WTC11 (cell line): ENCODE results near the gene IZUMO4. TPM values are rescaled to one million over a fixed set of nuclear protein-coding genes. Genes with fewer than 3 reads are reported as not detected.

Experiments used
- ATAC-seq: fragments of 200-7000 bp; cut with Tn5 transposase; 2 replicates; pipeline ENCODE4 v1.10.0; 2021; ENCODE audit warnings: mild to moderate bottlenecking, moderate library complexity
- CTCF ChIA-PET: fragments of 300-600 bp; sonication (Branson Sonifier 250); formaldehyde crosslinking; loops from one replicate; lab custom pipeline; 2021; ENCODE audit warnings: antibody characterized with exemption; lab: Charles Lee
- POLR2A ChIA-PET: fragments of 350-600 bp; sonication (Branson Sonifier 250); formaldehyde crosslinking; loops from one replicate; lab custom pipeline; 2021; ENCODE audit warnings: antibody characterized with exemption; lab: Charles Lee
- DNase-seq: peaks from one replicate; pipeline ENCODE4 v3.0.0; 2021; ENCODE audit warnings: low spot score
- H3K27ac Mint-ChIP-seq: 2 replicates; pipeline ENCODE4 v1.8.0; 2021; ENCODE audit warnings: mixed read lengths
- H3K27me3 Mint-ChIP-seq: 2 replicates; pipeline ENCODE4 v1.8.0; 2021; ENCODE audit warnings: low read depth, mild to moderate bottlenecking, moderate library complexity, mixed read lengths
- H3K36me3 Mint-ChIP-seq: 2 replicates; pipeline ENCODE4 v1.8.0; 2021; ENCODE audit warnings: mixed read lengths
- H3K4me1 Mint-ChIP-seq: 2 replicates; pipeline ENCODE4 v1.8.0; 2022; ENCODE audit warnings: mixed read lengths
- H3K4me3 Mint-ChIP-seq: 2 replicates; pipeline ENCODE4 v1.8.0; 2021; ENCODE audit warnings: mild to moderate bottlenecking, moderate library complexity, mixed read lengths
- H3K9me3 Mint-ChIP-seq: 2 replicates; pipeline ENCODE4 v1.8.0; 2021; ENCODE audit warnings: mixed read lengths
- ATF1 ChIP-seq: sonication (generic); formaldehyde crosslinking; IDR thresholded peaks from 2 replicates; pipeline ENCODE4 v1.8.1; 2023; ENCODE audit warnings: mild to moderate bottlenecking, moderate library complexity, missing genetic modification reagents
- ELF4 ChIP-seq: sonication (generic); formaldehyde crosslinking; IDR thresholded peaks from 2 replicates; pipeline ENCODE4 v1.8.1; 2022; ENCODE audit warnings: low read depth, mild to moderate bottlenecking, moderate library complexity, missing genetic modification reagents
- FOXP1 ChIP-seq: sonication (generic); formaldehyde crosslinking; IDR thresholded peaks from 2 replicates; pipeline ENCODE4 v1.8.0; 2022; ENCODE audit warnings: missing genetic modification reagents, mild to moderate bottlenecking, moderate library complexity, borderline replicate concordance
- FOXP4 ChIP-seq: sonication (generic); formaldehyde crosslinking; IDR thresholded peaks from 2 replicates; pipeline ENCODE4 v1.8.0; 2022; ENCODE audit warnings: mild to moderate bottlenecking, missing genetic modification reagents
- GABPB1 ChIP-seq: sonication (generic); formaldehyde crosslinking; IDR thresholded peaks from 2 replicates; pipeline ENCODE4 v1.8.1; 2023; ENCODE audit warnings: mild to moderate bottlenecking, missing genetic modification reagents
- KAT7 ChIP-seq: sonication (generic); formaldehyde crosslinking; IDR thresholded peaks from 2 replicates; pipeline ENCODE4 v1.8.1; 2023; ENCODE audit warnings: missing genetic modification reagents, mild to moderate bottlenecking, borderline replicate concordance
- NFYB ChIP-seq: sonication (generic); formaldehyde crosslinking; conservative IDR thresholded peaks from 2 replicates; pipeline ENCODE4 v1.8.0; 2022; ENCODE audit warnings: low read depth, missing genetic modification reagents
- NR1H2 ChIP-seq: sonication (generic); formaldehyde crosslinking; IDR thresholded peaks from 2 replicates; pipeline ENCODE4 v1.9.0; 2021; ENCODE audit warnings: mild to moderate bottlenecking, moderate library complexity, missing genetic modification reagents
- OVOL2 ChIP-seq: fragments of 250-450 bp; sonication (Bioruptor Pico); IDR thresholded peaks from 2 replicates; pipeline ENCODE4 v1.9.0; 2021; ENCODE audit warnings: mild to moderate bottlenecking, borderline replicate concordance
- SP1 ChIP-seq: sonication (generic); formaldehyde crosslinking; conservative IDR thresholded peaks from 2 replicates; pipeline ENCODE4 v1.8.1; 2022; ENCODE audit warnings: missing genetic modification reagents
- TEAD4 ChIP-seq: sonication (generic); formaldehyde crosslinking; IDR thresholded peaks from 2 replicates; pipeline ENCODE4 v1.8.0; 2022; ENCODE audit warnings: mild to moderate bottlenecking, missing genetic modification reagents
- USF2 ChIP-seq: sonication (generic); formaldehyde crosslinking; IDR thresholded peaks from 2 replicates; pipeline ENCODE4 v1.8.1; 2023; ENCODE audit warnings: mild to moderate bottlenecking, missing genetic modification reagents, moderate library complexity
- ZNF121 ChIP-seq: sonication (generic); formaldehyde crosslinking; IDR thresholded peaks from 2 replicates; pipeline ENCODE4 v1.8.0; 2023; ENCODE audit warnings: missing genetic modification reagents
- ZNF219 ChIP-seq: sonication (generic); formaldehyde crosslinking; IDR thresholded peaks from 2 replicates; pipeline ENCODE4 v1.8.0; 2023; ENCODE audit warnings: missing genetic modification reagents, mild to moderate bottlenecking, borderline replicate concordance
- ZNF281 ChIP-seq: sonication (generic); formaldehyde crosslinking; IDR thresholded peaks from 2 replicates; pipeline ENCODE4 v1.8.0; 2023; ENCODE audit warnings: mild to moderate bottlenecking, missing genetic modification reagents
- ZNF671 ChIP-seq: fragments of 250-450 bp; sonication (Bioruptor Pico); IDR thresholded peaks from 2 replicates; pipeline ENCODE4 v1.8.0; 2021; ENCODE audit warnings: mild to moderate bottlenecking
- ZSCAN18 ChIP-seq: fragments of 250-450 bp; sonication (Bioruptor Pico); IDR thresholded peaks from 2 replicates; pipeline ENCODE4 v2.1.2; 2022; ENCODE audit warnings: mild to moderate bottlenecking, moderate library complexity
- total RNA-seq: library from RNA; stranded (reverse); gene quantifications from 3 replicates; pipeline ENCODE4 v1.2.3, GENCODE V29; 2021
- TF ChIP-seq, protein P1 (sequence below): sonication (generic); formaldehyde crosslinking; IDR thresholded peaks from 2 replicates; pipeline ENCODE4 v1.8.1; 2023; ENCODE audit warnings: mild to moderate bottlenecking, moderate library complexity, missing genetic modification reagents
- TF ChIP-seq, protein P2 (sequence below): sonication (generic); formaldehyde crosslinking; IDR thresholded peaks from 2 replicates; pipeline ENCODE4 v1.8.1; 2022; ENCODE audit warnings: missing genetic modification reagents, borderline replicate concordance
- TF ChIP-seq, protein P3 (sequence below): sonication (generic); formaldehyde crosslinking; IDR thresholded peaks from 2 replicates; pipeline ENCODE4 v1.8.1; 2023; ENCODE audit warnings: mild to moderate bottlenecking, missing genetic modification reagents, moderate library complexity

Gene IZUMO4
- total RNA-seq, 1 experiment from 2014 or later, result 1.9 TPM

GRCh38 chr19:2129486-2129885 is 32.8 kb downstream of the IZUMO4 start:
- H3K9me3 Mint-ChIP-seq, result no peaks in the 10 kb centered on the region
- H3K4me1 Mint-ChIP-seq, result no peaks in the 10 kb centered on the region
- DNase-seq, result no peak
- no peak overlapping the region for H3K4me3 Mint-ChIP-seq
- peaks cover 36% of the 10 kb centered on the region for H3K36me3 Mint-ChIP-seq
- H3K27ac Mint-ChIP-seq, result no peak overlapping the region
- no peaks in the 10 kb centered on the region for H3K27me3 Mint-ChIP-seq
- POLR2A ChIA-PET, result no interaction called here
- CTCF ChIA-PET, result interaction anchor here (0.6 kb wide), 1 partner anchor 265 kb away, joined by 4 read pairs; no protein-coding TSS in a partner anchor
- no peak for TF ChIP-seq KAT7 (CRISPR knock-in tag)
- no peak for TF ChIP-seq FOXP1 (CRISPR knock-in tag)
- TF ChIP-seq ZNF671 (CRISPR knock-in tag), result no peak
- TF ChIP-seq, protein P1, sequence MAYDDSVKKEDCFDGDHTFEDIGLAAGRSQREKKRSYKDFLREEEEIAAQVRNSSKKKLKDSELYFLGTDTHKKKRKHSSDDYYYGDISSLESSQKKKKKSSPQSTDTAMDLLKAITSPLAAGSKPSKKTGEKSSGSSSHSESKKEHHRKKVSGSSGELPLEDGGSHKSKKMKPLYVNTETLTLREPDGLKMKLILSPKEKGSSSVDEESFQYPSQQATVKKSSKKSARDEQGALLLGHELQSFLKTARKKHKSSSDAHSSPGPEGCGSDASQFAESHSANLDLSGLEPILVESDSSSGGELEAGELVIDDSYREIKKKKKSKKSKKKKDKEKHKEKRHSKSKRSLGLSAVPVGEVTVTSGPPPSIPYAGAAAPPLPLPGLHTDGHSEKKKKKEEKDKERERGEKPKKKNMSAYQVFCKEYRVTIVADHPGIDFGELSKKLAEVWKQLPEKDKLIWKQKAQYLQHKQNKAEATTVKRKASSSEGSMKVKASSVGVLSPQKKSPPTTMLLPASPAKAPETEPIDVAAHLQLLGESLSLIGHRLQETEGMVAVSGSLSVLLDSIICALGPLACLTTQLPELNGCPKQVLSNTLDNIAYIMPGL, result no peak
- TF ChIP-seq NR1H2 (CRISPR knock-in tag), result no peak
- no peak for TF ChIP-seq NFYB (CRISPR knock-in tag)
- TF ChIP-seq ELF4 (CRISPR knock-in tag), result no peak
- TF ChIP-seq ATF1, result no peak
- TF ChIP-seq ZNF219 (CRISPR knock-in tag), result no peak
- TF ChIP-seq, protein P2, sequence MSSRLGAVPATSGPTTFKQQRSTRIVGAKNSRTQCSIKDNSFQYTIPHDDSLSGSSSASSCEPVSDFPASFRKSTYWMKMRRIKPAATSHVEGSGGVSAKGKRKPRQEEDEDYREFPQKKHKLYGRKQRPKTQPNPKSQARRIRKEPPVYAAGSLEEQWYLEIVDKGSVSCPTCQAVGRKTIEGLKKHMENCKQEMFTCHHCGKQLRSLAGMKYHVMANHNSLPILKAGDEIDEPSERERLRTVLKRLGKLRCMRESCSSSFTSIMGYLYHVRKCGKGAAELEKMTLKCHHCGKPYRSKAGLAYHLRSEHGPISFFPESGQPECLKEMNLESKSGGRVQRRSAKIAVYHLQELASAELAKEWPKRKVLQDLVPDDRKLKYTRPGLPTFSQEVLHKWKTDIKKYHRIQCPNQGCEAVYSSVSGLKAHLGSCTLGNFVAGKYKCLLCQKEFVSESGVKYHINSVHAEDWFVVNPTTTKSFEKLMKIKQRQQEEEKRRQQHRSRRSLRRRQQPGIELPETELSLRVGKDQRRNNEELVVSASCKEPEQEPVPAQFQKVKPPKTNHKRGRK (CRISPR knock-in tag), result no peak
- no peak for TF ChIP-seq TEAD4 (CRISPR knock-in tag)
- TF ChIP-seq GABPB1 (CRISPR knock-in tag), result no peak
- no peak for TF ChIP-seq ZNF121 (CRISPR knock-in tag)
- no peak for TF ChIP-seq ZNF281
- TF ChIP-seq, all 79 proteins: peak for 0
- no peak for ATAC-seq

GRCh38 chr19:2129892-2130770 is 33.4 kb downstream of the IZUMO4 start:
- Mint-ChIP-seq H3K4me1 (no peaks in the 10 kb centered on the region), H3K27ac (no peak overlapping the region), H3K27me3 (no peaks in the 10 kb centered on the region), H3K36me3 (peaks cover 34% of the 10 kb centered on the region), H3K4me3 (no peak overlapping the region), H3K9me3 (no peaks in the 10 kb centered on the region)
- POLR2A ChIA-PET, result no interaction called here
- ATAC-seq, result no peak
- CTCF ChIA-PET, result no interaction called here
- DNase-seq, result no peak
- TF ChIP-seq USF2 (CRISPR knock-in tag), result no peak
- no peak for TF ChIP-seq SP1 (CRISPR knock-in tag)
- TF ChIP-seq ZNF281, result no peak
- TF ChIP-seq, protein P3, sequence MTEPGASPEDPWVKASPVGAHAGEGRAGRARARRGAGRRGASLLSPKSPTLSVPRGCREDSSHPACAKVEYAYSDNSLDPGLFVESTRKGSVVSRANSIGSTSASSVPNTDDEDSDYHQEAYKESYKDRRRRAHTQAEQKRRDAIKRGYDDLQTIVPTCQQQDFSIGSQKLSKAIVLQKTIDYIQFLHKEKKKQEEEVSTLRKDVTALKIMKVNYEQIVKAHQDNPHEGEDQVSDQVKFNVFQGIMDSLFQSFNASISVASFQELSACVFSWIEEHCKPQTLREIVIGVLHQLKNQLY (CRISPR knock-in tag), result no peak
- TF ChIP-seq ZSCAN18 (CRISPR knock-in tag), result no peak
- no peak for TF ChIP-seq FOXP4 (CRISPR knock-in tag)
- no peak for TF ChIP-seq OVOL2
